Type B pancreatic cell (in vitro differentiated cells): ENCODE data around the gene OR6S1. TPM values are rescaled to one million over a fixed set of nuclear protein-coding genes. Genes with fewer than 3 reads are reported as not detected.

ENCODE experiments used
- DNase-seq: peaks from one replicate; pipeline ENCODE4 v3.0.0; 2021; ENCODE audit warnings: mixed read lengths; ENCODE audit not compliant: unreplicated experiment; ENCODE audit errors: extremely low spot score
- H3K27ac Mint-ChIP-seq: 2 replicates; pipeline ENCODE4 v1.8.0; 2021; ENCODE audit warnings: mild to moderate bottlenecking, mixed read lengths
- H3K27me3 Mint-ChIP-seq: 2 replicates; pipeline ENCODE4 v1.8.0; 2021; ENCODE audit warnings: mixed read lengths
- H3K36me3 Mint-ChIP-seq: 2 replicates; pipeline ENCODE4 v1.8.0; 2021; ENCODE audit warnings: mixed read lengths
- H3K4me1 Mint-ChIP-seq: one replicate; pipeline ENCODE4 v1.8.0; 2021; ENCODE audit warnings: mixed read lengths; ENCODE audit not compliant: unreplicated experiment
- H3K4me3 Mint-ChIP-seq: 2 replicates; pipeline ENCODE4 v1.8.0; 2021; ENCODE audit warnings: mild to moderate bottlenecking, mixed read lengths
- H3K9me3 Mint-ChIP-seq: 2 replicates; pipeline ENCODE4 v1.8.0; 2021; ENCODE audit warnings: mixed read lengths
- total RNA-seq: library from RNA; stranded (reverse); gene quantifications from 2 replicates; pipeline ENCODE4 v1.2.1, GENCODE V29; 2021; ENCODE audit warnings: low replicate concordance
- TF ChIP-seq, protein P1 (sequence below): fragments of 200-600 bp; sonication (generic); conservative IDR thresholded peaks from 2 replicates; pipeline ENCODE4 v1.5.0; 2021; ENCODE audit warnings: antibody characterized with exemption, mild to moderate bottlenecking

Gene OR6S1
- total RNA-seq, 1 donor from 2014 or later = not detected

GRCh38 chr14:20630340-20631022, 11.0 kb downstream of the OR6S1 start:
- DNase-seq = no peak
- H3K27ac Mint-ChIP-seq = peak overlapping the region; percentile 90
- TF ChIP-seq, protein P1, sequence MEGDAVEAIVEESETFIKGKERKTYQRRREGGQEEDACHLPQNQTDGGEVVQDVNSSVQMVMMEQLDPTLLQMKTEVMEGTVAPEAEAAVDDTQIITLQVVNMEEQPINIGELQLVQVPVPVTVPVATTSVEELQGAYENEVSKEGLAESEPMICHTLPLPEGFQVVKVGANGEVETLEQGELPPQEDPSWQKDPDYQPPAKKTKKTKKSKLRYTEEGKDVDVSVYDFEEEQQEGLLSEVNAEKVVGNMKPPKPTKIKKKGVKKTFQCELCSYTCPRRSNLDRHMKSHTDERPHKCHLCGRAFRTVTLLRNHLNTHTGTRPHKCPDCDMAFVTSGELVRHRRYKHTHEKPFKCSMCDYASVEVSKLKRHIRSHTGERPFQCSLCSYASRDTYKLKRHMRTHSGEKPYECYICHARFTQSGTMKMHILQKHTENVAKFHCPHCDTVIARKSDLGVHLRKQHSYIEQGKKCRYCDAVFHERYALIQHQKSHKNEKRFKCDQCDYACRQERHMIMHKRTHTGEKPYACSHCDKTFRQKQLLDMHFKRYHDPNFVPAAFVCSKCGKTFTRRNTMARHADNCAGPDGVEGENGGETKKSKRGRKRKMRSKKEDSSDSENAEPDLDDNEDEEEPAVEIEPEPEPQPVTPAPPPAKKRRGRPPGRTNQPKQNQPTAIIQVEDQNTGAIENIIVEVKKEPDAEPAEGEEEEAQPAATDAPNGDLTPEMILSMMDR = no peak
- H3K4me3 Mint-ChIP-seq = peak overlapping the region; percentile 92
- H3K36me3 Mint-ChIP-seq = peaks cover 11% of the 10 kb centered on the region
- H3K27me3 Mint-ChIP-seq = peaks cover 90% of the 10 kb centered on the region
- peaks cover 35% of the 10 kb centered on the region for H3K4me1 Mint-ChIP-seq
- H3K9me3 Mint-ChIP-seq = peaks cover 6% of the 10 kb centered on the region

DNA sequence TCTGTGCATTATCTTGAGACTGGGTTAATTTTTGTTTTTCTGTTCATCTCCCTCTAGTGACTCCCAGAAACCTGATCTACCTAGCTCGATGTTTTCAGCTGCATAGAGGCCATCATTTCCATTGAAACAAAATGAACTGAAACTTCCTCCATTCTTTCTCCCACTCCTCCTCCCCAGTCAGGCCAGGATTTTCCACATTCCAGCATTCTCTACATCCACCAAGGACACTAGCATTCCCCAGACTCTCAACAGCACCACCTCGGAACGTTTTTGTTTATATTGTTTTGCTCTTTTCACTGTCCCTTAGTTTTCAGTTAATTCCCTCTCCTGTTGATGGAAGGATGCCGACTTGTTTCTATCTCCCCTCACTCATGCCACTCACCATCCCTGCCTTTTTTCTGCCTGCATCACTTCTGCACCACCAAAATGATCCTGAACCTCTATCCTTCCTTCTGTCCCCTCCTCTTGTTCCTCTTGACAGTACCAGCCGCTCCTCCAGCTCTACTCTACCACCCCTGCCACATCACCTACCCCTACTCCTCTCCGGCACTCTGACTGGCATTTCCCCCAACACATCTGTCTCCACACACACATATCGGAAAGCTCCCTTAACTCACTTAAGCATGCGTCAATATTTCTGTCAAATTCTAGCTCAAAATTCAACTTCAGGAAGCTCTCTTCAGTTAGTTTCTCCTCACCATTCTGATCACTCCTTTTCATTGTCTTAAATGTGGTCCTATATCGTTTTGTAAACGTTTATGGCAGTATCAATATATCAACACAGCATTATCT, 13.2 kb downstream of the OR6S1 start:
- TF ChIP-seq, protein P1 = no peak
- peaks cover 11% of the 10 kb centered on the region for H3K36me3 Mint-ChIP-seq
- peaks cover 44% of the 10 kb centered on the region for H3K4me1 Mint-ChIP-seq
- H3K27ac Mint-ChIP-seq = peak overlapping the region; percentile 58
- DNase-seq = no peak
- peak overlapping the region; percentile 34 for H3K4me3 Mint-ChIP-seq
- H3K9me3 Mint-ChIP-seq = no peaks in the 10 kb centered on the region
- peaks cover 90% of the 10 kb centered on the region for H3K27me3 Mint-ChIP-seq

DNA sequence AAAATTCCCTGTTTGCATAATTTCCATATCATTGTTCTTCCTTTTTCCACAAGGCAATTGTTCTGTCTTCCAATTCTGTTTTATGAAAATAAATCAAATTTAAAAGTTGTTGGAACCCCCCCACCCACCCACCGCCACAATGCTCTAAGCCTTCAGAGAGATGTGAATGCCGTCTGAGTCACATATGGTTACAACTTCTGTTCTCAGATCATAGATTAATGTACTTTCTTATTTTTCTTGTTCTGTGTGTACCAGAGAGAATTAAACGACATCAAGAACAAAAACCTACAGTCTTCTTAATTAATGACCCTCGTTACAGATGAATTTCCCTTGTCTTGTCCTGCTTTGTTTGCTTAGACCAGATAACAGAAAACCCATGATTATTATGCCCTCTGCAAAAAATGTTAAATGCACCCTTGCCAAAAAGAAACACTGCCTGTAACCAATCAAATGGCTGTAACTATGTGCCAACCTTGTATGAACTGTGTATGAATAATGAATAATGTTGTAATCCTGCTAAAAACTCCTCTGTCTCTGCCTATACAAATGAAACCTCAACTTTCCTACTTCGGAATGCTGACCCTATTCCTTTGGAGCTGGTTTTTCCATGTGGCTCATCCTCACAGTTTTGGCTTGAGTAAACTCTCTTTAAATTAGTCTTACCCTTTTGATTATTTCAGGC, 14.0 kb downstream of the OR6S1 start:
- no peak for DNase-seq
- Mint-ChIP-seq H3K4me1 (peaks cover 37% of the 10 kb centered on the region), H3K36me3 (peaks cover 7% of the 10 kb centered on the region), H3K9me3 (no peaks in the 10 kb centered on the region), H3K27ac (peak overlapping the region; percentile 58), H3K27me3 (peaks cover 90% of the 10 kb centered on the region), H3K4me3 (peak overlapping the region; percentile 89)
- TF ChIP-seq, protein P1 = no peak

DNA sequence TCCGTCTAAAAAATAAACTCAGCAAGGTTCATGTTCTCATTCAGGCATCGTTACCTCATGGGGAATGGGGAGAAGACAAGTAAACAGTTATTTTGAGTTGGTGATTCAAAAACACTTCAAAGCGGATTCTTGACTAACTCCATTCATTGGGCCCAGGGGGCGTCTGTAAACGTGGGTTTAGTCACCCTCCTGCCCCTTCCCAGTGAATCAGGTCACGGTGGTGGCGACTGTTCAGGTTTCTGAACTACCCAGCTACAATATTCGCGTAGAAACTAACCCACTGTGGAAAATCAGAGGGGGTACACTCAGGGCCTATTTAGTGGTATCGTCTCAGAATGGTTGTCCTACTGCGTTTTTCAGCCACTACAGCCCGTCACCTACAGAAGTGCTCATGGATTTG, 15.2 kb downstream of the OR6S1 start:
- Mint-ChIP-seq H3K27ac (no peak overlapping the region), H3K4me1 (peaks cover 36% of the 10 kb centered on the region), H3K27me3 (peaks cover 92% of the 10 kb centered on the region), H3K4me3 (peak overlapping the region; percentile 89), H3K9me3 (no peaks in the 10 kb centered on the region), H3K36me3 (peaks cover 7% of the 10 kb centered on the region)
- TF ChIP-seq, protein P1 = no peak
- DNase-seq = no peak

DNA sequence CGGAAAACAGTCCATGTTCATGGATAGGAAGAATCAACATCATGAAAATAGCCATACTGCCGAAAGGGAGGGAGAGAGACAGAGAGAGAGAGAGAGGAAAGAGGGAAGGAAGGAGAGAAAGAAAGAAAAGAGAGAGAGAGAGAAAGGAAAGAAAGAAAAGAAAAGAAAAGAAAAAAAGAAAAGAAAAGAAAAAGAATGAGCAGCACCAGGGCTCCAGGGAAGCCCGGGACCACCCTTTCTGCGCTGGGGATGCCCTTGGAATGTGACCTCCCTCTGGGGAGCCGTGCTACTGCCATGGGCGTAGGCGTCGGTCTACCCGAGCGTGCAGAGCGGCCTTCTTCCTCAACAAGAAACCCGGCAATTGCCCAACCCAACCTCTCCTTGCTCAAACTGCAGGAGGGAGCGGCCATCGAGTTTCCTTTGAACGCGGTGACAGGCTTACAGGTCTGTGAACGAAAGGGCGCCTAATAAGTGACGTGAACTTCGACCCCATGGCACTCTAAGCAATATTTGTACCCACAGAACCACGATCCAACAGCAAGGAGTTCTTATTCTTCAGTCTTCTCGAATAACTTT, 16.9 kb downstream of the OR6S1 start:
- TF ChIP-seq, protein P1 = no peak
- Mint-ChIP-seq H3K4me1 (peaks cover 27% of the 10 kb centered on the region), H3K27ac (peak overlapping the region; percentile 97), H3K9me3 (no peaks in the 10 kb centered on the region), H3K36me3 (peaks cover 3% of the 10 kb centered on the region), H3K27me3 (peaks cover 81% of the 10 kb centered on the region), H3K4me3 (peak overlapping the region; percentile 89)
- peak; percentile 69 for DNase-seq
